LNCaP clone FGC (cell line): ENCODE data around the gene DUSP3.

Experiments
- DNase-seq: peaks from one replicate; pipeline ENCODE4 v3.0.0-alpha.2; 2011; ENCODE audit warnings: low read depth
- H3K4me3 ChIP-seq: 2 replicates; pipeline ENCODE4 v1.5.1; 2011; ENCODE audit warnings: mild to moderate bottlenecking, low read depth, low read length, control low read depth
- CTCF ChIP-seq: IDR thresholded peaks from 2 replicates; pipeline ENCODE4 v1.5.1; 2012; ENCODE audit warnings: mild to moderate bottlenecking; ENCODE audit not compliant: control insufficient read depth, insufficient read depth; ENCODE audit errors: extremely low read depth

The DUSP3 gene

GRCh38 chr17:43790311-43790940 is 11.6 kb upstream of the DUSP3 start:
- DNase-seq, result no peak

GRCh38 chr17:43789482-43789881 is 10.7 kb upstream of the DUSP3 start:
- DNase-seq, result no peak
- no peak for TF ChIP-seq CTCF
- no peak overlapping the region for H3K4me3 ChIP-seq

More at GRCh38 chr17:43790311-43790940, 11.6 kb upstream of the DUSP3 start:
- TF ChIP-seq CTCF, result peak; percentile 36
- H3K4me3 ChIP-seq, result no peak overlapping the region

- TF ChIP-seq CTCF, result no peak
- no peak overlapping the region for H3K4me3 ChIP-seq
- no peak for DNase-seq
These were observed 9.8 kb upstream of the DUSP3 start for GRCh38 chr17:43788540-43788939.

GRCh38 chr17:43787728-43788127 is 9.0 kb upstream of the DUSP3 start:
- TF ChIP-seq CTCF, result no peak
- H3K4me3 ChIP-seq, result no peak overlapping the region
- no peak for DNase-seq

- TF ChIP-seq CTCF, result no peak
- no peak for DNase-seq
- H3K4me3 ChIP-seq, result no peak overlapping the region
These were observed 5.9 kb upstream of the DUSP3 start for GRCh38 chr17:43784628-43785101.

- TF ChIP-seq CTCF, result no peak
- no peak overlapping the region for H3K4me3 ChIP-seq
- no peak for DNase-seq
These were observed 5.3 kb upstream of the DUSP3 start for GRCh38 chr17:43784068-43784467.
